ENCODE measurements around the gene LPAR1.
"Not testable (repeated sequence)": the region's sequence is repeated elsewhere in the genome, so short reads cannot be mapped to it uniquely, and the experiment has no call there.

Gene LPAR1

DNA sequence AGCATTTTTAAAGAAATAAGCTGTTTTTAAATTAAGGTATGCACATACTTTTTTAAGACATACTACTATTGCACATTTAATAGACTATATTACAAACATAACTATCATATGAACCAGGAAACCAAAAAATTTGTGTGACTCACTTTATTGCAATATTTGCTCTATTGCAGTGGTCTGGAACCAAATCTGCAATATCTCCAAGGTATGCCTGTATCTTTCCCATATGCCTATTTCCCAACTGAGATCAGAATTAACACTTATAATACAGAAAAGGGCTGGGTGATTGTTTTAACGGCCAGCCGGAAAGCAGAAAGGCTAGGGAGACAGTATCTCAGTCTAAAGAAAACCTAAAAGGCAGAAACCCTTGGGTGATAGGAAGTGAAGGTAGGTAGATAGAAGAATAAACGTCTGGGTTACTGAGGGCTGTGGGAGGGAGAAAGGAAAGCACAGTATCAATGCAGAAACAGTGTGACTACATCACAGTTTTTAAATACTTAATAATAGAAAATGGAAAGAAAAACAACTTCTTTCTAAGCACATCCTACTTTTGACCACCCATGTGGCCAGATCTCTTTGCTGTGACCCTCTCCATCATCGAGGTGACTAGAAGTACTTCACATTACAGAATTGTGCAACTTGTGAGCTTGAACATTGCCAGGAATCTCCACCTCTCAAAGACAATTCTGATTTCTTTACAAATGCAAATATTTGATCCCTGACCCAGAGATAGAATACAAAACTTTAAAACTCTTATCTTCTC is 126.4 kb downstream of the LPAR1 start:
- no peak for DNase-seq

DNA sequence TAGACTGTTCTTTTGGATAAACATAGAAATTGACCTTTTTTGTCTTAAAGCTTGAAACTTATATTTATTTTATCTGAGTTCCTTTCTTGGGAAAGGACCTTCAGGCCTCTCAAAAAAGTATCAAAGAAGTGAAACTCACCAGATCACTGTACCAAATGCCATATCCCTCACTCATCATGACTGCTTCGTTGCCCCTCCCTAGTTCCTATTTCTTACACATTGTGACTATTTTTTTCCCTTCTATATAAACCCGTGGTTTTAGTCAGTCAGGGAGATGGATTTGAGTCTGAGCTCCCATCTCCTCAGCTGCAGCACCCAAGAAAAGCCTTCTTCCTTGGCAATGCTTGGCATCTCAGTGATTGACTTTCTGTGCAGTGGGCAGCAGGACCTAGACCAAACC is 129.4 kb downstream of the LPAR1 start:
- DNase-seq, result no peak

DNA sequence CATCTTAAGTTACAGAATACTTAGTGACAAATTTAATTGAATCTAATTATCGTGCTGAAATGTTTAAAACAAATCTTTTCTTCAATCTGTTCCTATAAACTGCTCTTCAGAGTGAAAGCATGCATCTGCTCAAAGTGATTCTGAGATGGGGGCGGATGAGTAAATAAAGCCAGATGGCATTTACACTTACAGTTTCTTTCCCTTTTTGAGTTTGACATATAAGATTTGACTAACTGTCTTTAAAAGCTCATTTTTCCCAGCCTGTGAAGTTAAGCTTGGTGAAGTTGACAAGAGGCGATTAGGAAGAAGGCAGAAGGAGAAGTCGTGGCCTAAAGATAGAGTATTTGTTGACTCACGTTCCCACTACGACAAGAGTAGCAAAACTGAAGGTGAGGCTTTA is 137.4 kb downstream of the LPAR1 start:
- no peak for DNase-seq

DNA sequence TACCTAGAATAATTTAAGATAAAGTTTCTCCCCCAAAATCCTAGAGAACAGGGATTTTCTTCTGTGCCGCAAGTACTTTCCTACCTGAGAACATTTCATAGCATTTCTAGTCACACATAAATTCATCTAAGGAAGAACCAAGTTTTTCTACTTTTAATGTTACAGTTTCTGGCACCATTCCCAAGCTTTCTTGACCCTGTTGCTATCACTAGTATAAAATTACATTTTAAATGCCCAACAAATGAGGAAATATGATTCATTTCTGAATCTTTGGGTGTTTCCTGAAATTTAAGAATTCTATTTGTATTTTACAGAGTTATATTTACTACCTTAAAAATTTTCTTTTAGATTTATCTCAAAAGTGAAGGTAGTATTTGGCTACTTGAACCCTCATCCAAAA is 137.8 kb downstream of the LPAR1 start:
- no peak for DNase-seq

DNA sequence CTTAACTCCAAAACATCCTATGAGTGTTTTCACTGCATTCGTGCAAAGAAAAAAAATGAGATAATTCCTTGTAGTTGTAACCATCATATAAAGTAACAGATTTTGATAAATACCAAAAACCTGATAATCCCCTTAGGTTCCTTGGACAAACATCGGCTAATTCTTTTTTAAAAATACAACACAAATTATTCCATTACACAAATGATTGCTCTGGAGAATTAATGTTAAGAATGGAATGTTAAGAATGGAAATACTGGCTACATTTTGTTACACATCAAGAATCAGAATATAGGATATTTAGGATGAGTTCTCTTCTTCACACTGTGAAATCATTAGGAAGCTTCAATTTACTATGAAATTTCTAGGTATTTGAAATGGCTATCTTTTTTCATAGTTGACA is 139.4 kb downstream of the LPAR1 start:
- DNase-seq, result no peak

DNA sequence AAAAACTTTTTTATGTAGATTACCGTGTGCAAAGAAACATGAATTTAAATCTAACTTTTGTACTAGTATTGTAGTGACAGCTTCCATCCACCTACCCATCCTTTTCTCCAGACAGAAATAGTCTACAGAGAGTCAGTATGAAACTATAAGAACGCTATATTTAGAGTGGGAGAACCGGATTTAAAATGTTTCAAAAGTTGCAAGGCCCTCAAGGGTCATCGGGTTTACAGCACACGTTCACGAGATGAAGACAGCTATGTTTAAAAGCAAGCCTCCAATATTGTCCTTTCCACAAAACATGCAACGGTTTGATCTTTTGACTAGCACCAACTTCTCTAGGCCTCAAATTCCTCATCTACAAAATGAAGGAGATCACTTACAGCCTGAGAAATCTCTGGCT is 139.9 kb downstream of the LPAR1 start:
- DNase-seq, result no peak

DNA sequence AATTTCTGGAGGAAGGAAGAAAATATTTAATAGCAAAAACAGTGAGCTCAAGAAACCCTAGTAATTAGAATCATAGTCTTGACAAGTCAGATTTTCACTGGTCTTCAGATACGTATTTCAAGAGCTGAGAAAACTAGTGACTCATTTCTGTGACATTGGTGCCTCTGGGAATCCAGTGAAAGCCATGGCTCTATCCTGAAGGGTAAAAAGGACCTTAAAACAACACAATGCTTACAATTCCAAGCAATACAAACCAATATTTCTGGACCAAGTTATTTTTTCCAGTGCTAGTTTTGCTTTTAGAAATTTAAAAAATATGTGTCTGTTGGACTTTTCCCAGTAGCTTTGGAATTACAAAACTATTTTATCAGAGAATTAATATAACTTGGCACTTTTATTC is 140.3 kb downstream of the LPAR1 start:
- no peak for DNase-seq

DNA sequence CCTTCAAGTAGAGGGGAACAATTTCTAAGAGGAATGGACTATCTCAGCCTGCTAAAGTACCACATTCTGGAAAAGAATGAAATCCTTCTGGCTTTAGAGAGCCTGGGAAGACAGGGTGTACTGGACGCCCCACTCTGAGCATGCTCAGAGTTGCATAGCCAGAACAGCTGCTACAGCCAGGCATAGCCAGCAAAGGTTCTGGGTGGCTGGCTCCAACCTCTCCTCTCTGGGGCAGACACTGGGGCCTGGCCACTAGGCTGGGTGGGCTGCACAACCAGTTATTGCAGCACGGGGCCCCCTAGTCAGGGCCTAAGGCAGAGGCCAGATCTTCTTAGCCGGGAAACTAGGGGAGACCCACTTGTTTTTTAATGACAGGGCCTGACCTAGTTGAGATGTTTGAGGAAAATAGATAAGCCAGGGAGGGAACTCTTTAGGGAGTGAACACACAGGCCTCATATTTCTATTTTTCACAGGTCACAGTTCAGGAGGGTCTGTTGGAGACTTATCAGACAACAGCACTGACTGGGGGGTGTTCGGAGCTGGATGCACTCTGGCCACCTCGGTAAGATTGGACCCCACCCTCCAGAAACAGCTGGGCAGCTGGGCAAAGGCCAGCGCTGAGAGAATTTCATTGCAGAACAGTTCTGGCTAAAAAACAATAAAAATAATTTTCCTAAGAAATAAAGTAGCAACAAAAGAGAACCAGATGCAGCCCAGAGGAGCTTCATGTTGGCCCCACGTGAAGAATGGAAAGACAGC is 142.9 kb downstream of the LPAR1 start:
- peak; percentile 79 for DNase-seq

DNA sequence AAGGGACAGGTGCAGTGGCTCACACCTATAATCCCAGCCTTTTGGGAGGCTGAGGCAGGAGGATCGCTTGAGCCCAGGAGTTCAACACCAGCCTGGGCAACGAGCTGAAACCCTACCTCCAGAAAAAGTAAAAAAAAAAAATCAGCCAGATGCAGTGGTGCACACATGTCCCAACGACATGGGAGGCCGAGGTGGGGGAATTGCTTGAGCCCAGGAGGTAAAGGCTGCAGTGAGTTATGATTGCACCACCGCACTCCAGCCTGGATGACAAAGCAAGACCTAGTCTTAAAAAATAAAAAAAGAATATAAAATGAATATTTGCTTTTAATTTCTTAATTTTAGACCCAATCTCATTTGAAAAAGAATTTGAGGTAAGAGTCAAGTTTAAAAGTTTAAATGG is 143.5 kb downstream of the LPAR1 start:
- DNase-seq, result no peak

DNA sequence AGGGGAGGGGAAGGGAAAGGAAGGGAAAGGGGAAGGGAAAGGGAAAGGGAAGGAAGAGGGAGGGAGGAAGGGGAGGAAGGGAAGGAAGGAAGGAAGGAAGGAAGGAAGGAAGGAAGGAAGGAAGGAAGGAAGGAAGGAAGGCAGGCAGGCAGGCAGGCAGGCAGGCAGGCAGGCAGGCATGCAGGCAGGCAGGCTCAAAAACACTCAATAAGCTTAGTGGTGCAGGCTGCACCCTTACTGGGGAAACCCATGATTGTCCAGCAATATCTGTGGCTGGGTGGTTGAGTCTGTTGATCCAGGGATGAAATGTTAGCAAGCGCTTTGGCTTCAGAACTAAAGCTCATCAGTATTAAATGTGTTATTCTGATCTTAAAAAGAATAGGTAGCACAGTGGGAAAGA is 145.6 kb downstream of the LPAR1 start:
- DNase-seq, result no peak

DNA sequence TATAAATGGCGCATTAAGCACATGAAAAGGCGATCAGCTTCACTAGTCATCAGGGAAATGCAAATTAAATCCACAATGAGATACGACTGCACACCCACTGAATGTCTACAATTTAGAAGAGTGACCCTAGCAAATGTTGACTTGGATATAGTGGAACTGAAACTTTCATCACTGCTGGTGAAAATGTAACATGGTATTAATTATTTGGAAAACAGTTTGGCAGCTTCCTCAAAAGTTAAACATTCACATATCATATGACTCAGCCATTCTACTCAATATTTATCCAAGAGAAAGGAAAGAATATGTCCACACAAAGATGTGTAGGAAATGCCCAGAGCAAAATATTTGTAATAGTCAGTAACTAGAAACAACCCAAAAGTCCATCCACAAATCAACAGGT is 146.5 kb downstream of the LPAR1 start:
- DNase-seq, result no peak

DNA sequence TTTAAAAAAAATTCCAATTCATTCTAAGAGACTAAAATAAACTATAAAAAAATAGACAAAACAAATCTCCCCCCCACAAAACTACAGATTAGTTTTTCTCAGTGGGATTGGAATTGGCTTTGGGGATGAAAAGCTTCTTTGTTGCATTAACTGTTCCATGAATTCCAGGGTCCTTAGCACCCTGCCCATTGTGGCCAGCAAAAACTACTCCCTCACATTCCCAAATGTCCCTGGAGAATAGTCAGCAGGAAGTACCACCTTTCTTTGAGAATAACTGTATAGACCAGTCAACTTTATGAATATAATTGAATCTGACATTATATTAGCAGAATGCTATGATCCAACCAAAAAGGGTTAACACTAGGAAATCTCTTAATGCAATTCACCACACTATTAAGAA is 147.9 kb downstream of the LPAR1 start:
- no peak for DNase-seq

DNA sequence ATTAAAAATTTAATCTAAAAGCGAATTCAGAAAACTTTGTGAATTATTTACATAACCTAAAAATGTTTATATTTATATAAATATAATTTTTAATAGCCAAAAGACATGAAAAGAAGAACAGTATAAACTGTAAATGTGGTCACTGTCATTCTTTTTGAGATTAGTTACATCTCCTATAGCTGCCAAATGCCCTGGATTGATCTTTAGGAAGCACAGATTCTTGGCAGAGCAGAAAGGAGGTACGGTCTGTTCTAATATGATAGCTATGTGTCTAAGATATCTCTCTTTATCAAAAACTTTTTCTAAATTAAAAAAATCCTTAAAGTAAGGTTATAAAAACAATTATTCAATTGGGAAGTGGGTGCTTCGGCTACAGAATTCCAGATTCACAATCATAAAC is 151.0 kb downstream of the LPAR1 start:
- DNase-seq, result no peak

DNA sequence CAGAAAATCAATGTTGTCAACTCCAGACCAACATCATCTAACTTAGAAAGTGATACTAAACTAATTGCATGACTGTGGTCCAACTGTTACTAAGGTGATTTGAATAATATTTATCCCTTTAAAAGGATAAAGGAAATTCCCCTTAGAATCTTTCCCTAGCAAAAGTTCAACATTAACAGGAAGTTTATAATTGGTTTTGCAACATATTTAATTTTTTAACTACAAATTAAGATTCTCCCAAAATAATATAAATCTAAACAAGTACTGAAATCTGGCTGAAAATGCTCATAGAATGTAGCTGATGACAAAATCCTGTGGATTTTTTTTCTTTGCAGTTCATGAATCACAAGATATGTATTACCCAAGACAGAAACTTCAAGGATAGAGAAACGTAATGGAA is 151.4 kb downstream of the LPAR1 start:
- no peak for DNase-seq

DNA sequence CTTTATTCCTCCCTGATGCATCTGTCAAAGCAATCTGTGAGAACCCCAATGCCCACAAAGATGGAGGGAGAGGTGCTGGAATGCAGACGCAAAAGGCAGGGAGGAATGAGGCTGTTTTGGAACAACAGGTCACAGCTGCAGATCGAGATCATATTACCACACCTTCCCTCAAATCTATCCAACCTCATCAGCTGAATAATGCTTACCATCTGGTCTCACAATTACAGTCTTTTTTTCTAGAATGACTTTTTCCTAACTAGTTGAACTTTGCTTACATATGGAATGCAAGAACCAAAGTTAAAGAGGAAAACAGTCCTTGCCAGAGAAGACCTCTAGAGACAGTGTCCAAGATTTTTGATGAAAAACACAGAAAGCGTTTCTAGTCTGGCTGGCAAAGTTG is 158.1 kb downstream of the LPAR1 start:
- DNase-seq, result peak; percentile 73

DNA sequence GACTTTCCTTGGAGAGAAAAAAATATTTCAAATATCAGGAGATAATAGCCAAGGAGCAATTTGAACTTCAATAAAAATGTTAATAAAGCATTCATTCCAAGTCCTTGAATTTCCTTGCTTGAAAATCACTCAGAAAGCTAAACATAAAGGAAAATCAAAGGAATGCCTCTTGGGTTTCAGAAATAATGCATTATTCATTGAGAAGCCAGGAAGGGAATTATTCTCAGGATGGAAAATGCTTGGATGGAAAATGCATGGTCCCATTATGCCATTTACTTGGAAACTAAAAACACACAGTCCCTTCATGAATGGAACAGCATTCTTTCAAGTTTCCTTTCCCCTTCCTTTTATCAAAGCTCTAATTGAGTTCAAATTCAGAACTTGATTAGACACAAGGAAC is 160.9 kb downstream of the LPAR1 start:
- no peak for DNase-seq

DNA sequence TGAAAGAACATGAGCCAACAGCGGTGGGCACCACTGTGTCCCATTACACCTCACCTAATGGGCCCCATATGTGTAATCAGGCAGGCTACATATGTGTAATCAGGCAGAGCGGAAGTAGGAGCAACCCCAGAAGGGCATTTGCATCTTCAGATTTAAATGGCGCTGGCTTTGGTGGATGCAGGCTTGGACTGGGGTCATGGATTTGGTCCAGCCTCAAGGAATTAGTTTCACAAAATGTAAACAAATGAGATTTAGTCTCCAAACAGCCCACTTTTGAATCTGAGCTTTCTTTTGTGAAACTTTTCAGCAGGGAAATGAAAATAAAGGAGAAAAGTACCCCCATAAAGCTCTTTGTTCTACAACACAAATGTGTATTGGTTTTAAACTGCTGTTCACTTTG is 161.3 kb downstream of the LPAR1 start:
- DNase-seq, result peak; percentile 33

DNA sequence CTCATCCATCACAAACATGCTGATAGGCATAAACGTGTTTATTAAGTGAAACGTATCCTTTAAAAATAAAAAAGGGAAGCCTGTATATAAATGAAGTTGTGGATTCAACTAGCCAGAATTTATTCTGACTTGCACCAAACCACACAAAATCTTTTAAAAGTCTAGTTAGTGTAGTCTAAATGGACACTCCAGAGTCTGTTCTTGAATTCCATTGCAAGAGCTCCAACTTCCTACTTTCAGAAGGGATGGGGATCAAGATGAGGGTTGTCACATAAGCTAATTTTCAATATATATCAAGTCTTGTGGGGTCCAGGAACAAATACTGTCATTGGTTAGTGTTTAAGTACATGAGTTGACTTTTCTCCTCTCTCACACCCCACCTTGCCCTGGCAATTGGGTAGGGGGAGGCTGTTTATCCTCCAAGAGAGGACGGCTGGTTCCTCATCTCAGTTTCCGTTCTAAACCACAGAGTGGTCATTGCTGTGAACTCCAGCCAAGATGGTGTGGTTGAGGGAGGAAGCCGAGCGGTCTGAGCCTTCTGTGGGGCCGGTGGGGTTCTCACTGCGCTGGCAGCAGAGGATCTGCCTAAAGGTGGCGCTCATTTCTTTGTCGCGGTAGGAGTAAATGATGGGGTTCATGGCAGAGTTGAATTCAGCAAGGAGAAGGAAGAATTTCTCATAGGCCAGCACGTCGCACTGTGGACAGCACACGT is 163.2 kb downstream of the LPAR1 start:
- peak; percentile 68 for DNase-seq

DNA sequence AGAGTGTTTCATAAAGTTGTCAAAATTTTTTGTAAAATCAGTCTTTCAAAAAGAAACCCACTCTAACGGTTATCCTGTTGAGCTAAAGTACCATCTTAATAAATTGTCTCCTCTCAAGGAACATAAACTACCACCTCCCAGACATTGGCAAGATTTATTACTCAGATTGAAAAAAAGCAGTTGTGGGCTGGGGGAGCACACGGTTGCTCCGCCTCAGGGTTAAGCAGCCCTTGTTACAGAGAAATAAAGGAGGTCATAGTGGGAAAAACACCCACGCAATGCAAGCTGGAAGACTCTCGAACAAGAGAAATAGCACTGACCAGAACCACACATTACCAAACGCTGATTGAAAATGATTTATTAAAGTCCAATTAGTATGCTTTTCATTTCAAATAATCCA is 165.3 kb downstream of the LPAR1 start:
- no peak for DNase-seq

DNA sequence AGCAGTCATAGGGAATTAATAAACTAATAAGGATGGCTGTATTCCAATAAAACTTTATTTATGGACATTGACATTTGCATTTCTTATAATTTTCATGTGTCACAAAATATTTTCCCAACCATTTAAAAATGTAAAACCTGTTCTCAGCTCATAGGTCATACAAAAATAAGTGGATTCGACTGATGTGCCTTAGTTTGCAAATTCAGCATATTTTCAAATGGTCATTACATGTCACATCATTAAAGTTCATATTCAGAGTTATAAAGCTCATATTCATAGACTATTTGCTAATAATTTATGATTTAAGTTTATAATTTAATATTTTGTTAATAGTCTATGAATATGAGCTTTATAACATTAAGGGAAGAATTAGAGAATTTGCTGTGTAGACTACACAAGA is 166.5 kb downstream of the LPAR1 start:
- no peak for DNase-seq

DNA sequence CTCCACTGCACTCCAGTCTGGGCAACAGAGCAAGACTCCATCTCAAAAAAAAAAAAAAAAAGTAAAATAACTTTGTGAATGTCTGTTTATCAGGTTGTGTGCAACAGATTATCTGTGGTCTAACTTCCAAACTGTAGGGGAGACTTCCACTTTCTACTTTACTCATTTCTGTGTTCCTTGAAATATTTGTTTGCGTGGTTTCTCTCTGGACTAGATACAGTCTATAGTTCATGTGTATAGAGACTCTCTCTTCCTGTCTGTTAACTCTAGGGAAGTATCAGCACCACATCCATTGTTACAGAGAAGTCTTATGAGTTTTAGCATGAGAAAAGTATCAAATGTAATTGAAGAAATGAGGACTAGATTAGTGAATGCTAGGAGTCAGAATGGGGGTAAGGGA is 168.3 kb downstream of the LPAR1 start:
- no peak for DNase-seq

DNA sequence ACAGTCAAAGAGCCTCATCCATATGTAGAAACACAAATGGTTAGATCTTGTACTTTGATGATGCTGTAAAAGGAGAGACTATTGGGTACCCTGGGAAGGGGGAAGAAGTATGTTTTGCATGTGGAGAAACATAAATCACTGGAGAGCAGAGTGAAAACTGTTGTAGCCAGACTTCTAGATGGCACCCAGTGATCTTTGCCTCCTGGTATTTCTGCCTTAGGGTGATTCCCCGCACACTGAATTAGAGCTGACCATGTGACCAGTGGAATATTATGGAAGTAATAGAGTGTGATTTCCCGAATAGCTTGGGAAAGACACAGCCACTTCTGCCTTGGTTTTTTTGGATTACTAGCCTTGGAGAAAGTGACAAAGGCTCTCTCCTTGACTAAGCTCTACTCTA is 174.3 kb downstream of the LPAR1 start:
- no peak for DNase-seq

DNA sequence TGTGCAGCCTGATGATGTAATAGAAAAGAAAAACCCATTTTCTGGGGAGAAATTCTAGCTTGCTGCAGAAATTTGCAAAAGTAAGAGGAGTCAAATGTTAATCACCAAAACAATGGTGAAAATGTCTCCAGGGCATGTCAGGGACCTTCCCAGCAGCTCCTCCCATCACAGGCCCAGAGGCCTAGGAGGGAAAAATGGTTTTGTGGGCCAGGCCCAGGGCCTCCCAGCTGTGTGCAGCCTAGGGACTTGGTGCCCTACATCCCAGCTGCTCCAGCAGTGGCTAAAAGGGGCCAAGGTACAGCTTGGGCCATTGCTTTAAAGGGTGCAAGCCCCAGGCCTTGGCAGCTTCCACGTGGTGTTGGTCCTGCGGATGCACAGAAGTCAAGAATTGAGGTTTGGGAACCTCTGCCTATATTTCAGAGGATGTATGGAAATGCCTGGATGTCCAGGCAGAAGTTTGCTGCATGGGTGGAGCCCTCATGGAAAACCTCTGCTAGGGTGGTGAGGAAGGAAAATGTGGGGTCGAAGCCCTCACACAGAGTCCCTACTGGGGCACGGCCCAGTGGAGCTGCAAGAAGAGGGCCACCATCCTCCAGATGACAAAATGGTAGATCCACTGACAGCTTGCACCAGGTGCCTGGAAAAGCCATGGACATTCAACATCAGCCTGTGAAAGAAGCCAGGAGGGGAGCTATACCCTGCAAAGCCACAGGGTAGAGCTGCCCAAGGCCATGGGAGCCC is 176.7 kb downstream of the LPAR1 start:
- not testable (repeated sequence) for DNase-seq

Data from femur (tissue), 1 donor.